ENCODE measurements around the gene SEL1L3. TPM values are rescaled to one million over a fixed set of nuclear protein-coding genes. Genes with fewer than 3 reads are reported as not detected.

SEL1L3 gene
- total RNA-seq, 1 donor from 2014 or later, result 49.2 TPM

DNA sequence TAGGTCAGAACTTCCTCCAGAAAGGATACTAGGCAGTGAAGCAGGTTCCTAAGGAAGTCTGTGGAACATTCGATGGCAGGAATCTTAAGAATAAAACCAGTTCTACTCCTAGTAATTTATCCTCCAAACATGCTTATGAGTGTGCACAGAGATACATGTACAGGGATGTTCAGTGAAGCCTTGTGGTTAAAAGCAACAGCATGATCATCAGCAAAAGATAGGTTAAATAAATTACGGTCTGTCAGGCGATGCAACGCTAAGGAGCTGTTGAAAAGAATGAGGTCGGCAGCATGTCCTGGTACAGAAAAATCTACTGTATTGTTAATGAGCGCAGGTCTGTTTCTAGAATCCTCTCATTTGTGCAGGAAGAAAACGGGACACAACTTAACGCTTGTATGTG, 23.6 kb downstream of the SEL1L3 start:
- H3K27ac Mint-ChIP-seq, result no peak overlapping the region
- H3K4me1 Mint-ChIP-seq (ENCODE audit: low read depth), result peaks cover 30% of the 10 kb centered on the region
- H3K27me3 Mint-ChIP-seq (ENCODE audit: low read depth), result no peaks in the 10 kb centered on the region
- no peak overlapping the region for H3K4me3 Mint-ChIP-seq (ENCODE audit: low read depth)
- peaks cover 45% of the 10 kb centered on the region for H3K36me3 Mint-ChIP-seq (ENCODE audit: low read depth)
- no peak for DNase-seq (ENCODE audit: low spot score)
- no peaks in the 10 kb centered on the region for H3K9me3 Mint-ChIP-seq
- intact Hi-C loops (cut with micrococcal nuclease), result no loop called here

DNA sequence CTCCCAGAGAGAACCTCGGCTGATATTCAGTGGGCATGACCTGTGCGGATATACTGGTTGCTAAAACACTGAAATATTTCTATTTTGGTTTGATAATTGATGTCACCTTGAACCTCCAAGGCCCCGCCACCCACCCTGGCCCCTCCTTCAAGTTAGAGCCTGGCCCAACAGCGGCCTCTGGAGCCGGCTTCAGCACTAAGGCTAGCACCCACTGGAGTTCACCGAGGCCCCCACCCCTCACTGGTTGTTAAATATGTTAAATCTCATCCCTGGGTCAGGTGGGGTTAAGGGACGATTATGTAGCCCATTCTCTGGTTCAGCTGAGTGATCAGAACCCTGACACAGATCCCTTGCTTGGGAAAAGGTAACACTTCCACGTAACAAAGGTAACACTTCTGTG, 24.3 kb downstream of the SEL1L3 start:
- no peaks in the 10 kb centered on the region for H3K27me3 Mint-ChIP-seq (ENCODE audit: low read depth)
- intact Hi-C loops (cut with micrococcal nuclease), result no loop called here
- peaks cover 23% of the 10 kb centered on the region for H3K4me1 Mint-ChIP-seq (ENCODE audit: low read depth)
- no peak overlapping the region for H3K27ac Mint-ChIP-seq
- no peaks in the 10 kb centered on the region for H3K9me3 Mint-ChIP-seq
- H3K36me3 Mint-ChIP-seq (ENCODE audit: low read depth), result peaks cover 42% of the 10 kb centered on the region
- DNase-seq (ENCODE audit: low spot score), result no peak
- H3K4me3 Mint-ChIP-seq (ENCODE audit: low read depth), result no peak overlapping the region

DNA sequence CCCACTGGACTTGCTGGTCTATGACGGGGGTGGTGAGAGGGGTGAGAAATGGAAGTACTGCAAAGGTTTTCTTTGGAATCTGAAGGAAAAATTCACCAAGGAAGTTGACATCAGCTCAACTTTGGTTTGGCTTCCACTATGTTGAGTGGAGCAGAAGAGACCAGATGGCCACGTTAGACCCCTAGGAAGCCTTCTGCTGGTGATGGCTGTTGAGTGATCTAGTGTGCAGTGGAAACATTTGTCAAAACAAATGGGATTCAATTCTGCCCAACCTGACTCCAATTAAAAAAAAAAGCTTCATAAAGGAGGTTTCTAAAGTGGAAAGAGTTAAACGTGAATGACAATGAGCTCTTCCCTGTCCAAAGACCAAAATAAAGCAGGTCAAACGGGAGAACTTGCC, 25.7 kb downstream of the SEL1L3 start:
- DNase-seq (ENCODE audit: low spot score), result no peak
- no peak overlapping the region for H3K27ac Mint-ChIP-seq
- peaks cover 9% of the 10 kb centered on the region for H3K4me1 Mint-ChIP-seq (ENCODE audit: low read depth)
- H3K36me3 Mint-ChIP-seq (ENCODE audit: low read depth), result peaks cover 45% of the 10 kb centered on the region
- no peak overlapping the region for H3K4me3 Mint-ChIP-seq (ENCODE audit: low read depth)
- H3K27me3 Mint-ChIP-seq (ENCODE audit: low read depth), result no peaks in the 10 kb centered on the region
- H3K9me3 Mint-ChIP-seq, result no peaks in the 10 kb centered on the region
- intact Hi-C loops (cut with micrococcal nuclease), result no loop called here

DNA sequence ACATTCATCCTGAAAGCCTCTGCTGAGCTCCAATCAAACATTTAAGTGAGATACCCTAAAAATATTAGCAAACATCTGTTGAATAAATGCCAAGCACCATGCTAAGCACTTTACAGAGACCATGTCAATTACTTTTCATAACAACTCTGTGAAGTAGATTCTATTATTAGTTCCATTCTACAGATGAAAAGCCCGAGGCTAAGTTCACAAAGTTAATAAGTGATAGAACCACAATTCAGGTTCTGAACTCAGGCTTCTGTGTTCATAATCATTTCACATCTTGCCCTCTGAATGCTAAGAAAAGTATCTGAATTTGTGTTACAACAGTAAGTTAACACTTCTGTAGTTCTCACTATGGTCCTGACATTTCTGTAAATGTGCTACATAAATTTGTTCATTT, 27.4 kb downstream of the SEL1L3 start:
- DNase-seq (ENCODE audit: low spot score), result no peak
- H3K36me3 Mint-ChIP-seq (ENCODE audit: low read depth), result peaks cover 54% of the 10 kb centered on the region
- H3K4me1 Mint-ChIP-seq (ENCODE audit: low read depth), result peaks cover 6% of the 10 kb centered on the region
- intact Hi-C loops (cut with micrococcal nuclease), result no loop called here
- H3K4me3 Mint-ChIP-seq (ENCODE audit: low read depth), result no peak overlapping the region
- H3K9me3 Mint-ChIP-seq, result no peaks in the 10 kb centered on the region
- no peaks in the 10 kb centered on the region for H3K27me3 Mint-ChIP-seq (ENCODE audit: low read depth)
- no peak overlapping the region for H3K27ac Mint-ChIP-seq

DNA sequence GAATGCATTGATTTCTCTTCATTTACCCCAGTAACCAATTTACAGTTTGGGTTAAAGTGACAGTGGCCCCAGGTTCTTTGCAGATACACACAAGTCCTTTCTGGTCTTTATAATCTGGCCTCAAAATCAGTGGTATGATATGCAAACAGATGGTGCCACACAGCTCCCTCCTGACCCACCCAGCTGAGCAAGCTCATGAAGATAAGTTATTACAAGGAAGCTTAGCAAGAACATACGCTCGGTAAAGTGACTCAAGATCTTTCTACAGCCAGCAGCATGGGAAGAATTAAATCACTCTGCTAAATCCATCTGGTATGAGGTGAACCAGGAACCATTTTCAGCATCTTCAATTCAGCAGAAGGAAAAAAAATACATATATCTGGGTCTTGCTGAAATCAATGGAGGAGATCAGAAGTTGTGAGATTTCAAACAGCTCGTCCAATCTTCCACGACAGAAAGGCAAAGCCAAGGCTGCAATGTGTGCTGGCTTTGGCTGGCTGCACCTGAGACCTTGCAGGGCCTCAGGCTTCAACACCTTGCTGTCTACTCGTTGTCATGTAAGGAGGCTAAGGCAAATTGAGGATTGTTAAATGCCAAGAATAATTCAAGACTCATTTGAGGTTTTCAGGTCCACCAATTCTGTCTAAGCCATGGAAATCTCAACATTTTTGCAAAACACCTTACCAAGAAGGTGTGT, 28.2 kb downstream of the SEL1L3 start:
- Mint-ChIP-seq H3K4me1 (ENCODE audit: low read depth) (peaks cover 6% of the 10 kb centered on the region), H3K9me3 (no peaks in the 10 kb centered on the region), H3K27me3 (ENCODE audit: low read depth) (no peaks in the 10 kb centered on the region), H3K36me3 (ENCODE audit: low read depth) (peaks cover 63% of the 10 kb centered on the region), H3K4me3 (ENCODE audit: low read depth) (no peak overlapping the region), H3K27ac (no peak overlapping the region)
- intact Hi-C loops (cut with micrococcal nuclease), result no loop called here
- no peak for DNase-seq (ENCODE audit: low spot score)

DNA sequence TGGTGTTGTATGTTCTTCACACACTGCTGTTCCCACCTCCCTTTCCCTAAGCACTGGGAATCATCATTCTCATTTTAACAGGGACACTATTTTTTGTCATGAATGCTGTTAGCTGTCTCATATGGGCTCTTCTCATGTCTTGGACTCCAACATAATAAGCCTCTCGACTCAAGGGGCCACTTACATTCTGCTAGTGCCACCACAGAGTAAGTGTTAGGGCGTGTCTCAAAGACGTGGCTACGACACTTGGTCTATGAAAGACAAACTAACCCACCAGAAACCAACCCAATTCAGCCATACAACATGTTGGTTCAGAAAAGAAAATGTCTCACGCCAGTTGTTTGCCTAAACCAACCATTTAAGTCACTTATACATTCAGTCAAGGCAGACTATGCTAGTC, 32.2 kb downstream of the SEL1L3 start:
- H3K4me3 Mint-ChIP-seq (ENCODE audit: low read depth), result no peak overlapping the region
- no peaks in the 10 kb centered on the region for H3K27me3 Mint-ChIP-seq (ENCODE audit: low read depth)
- H3K36me3 Mint-ChIP-seq (ENCODE audit: low read depth), result peaks cover 54% of the 10 kb centered on the region
- DNase-seq (ENCODE audit: low spot score), result no peak
- H3K4me1 Mint-ChIP-seq (ENCODE audit: low read depth), result peaks cover 4% of the 10 kb centered on the region
- no peak overlapping the region for H3K27ac Mint-ChIP-seq
- no peaks in the 10 kb centered on the region for H3K9me3 Mint-ChIP-seq
- intact Hi-C loops (cut with micrococcal nuclease), result no loop called here

DNA sequence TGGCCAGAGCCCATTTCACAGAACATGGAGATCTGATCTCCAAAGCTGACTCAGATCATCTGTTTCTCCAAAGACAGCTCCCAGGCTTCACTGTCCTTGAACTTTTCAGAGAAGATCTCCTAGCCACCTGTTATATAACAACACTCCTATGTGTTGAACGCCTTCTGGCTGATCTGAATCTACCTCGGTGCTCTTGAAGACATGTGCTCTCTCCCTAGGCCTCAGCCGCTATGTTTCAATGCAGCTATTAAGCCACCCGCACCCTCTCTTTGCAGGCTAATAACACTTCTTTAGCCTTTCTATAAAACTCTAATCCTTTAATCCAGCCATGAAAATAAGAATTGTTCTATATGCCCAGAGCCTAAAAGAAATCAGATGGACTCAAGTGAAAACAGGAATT, 34.9 kb downstream of the SEL1L3 start:
- Mint-ChIP-seq H3K9me3 (no peaks in the 10 kb centered on the region), H3K4me1 (ENCODE audit: low read depth) (no peaks in the 10 kb centered on the region), H3K36me3 (ENCODE audit: low read depth) (peaks cover 36% of the 10 kb centered on the region), H3K27ac (no peak overlapping the region), H3K4me3 (ENCODE audit: low read depth) (no peak overlapping the region), H3K27me3 (ENCODE audit: low read depth) (no peaks in the 10 kb centered on the region)
- DNase-seq (ENCODE audit: low spot score), result no peak
- intact Hi-C loops (cut with micrococcal nuclease), result no loop called here

DNA sequence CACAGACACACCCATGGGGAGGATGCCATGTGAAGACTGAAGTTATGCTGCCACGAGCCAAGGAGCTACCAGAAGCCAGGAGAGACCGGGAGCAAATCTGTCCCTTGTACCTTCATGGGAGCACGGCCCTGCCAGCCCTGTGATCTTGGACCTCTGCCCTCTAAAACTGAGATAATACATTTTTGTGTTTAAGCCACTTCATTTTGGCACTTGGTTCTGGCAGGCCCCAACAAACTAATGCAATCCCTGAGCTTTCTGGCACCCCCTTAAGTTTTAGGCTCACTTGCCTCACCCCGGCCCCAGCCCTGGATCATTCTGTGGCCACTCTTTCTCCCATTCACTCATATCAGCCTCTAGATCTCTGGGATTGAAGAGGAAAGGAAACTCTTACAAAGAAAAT, 35.4 kb downstream of the SEL1L3 start:
- H3K4me3 Mint-ChIP-seq (ENCODE audit: low read depth), result no peak overlapping the region
- no peak for DNase-seq (ENCODE audit: low spot score)
- intact Hi-C loops (cut with micrococcal nuclease), result no loop called here
- no peaks in the 10 kb centered on the region for H3K4me1 Mint-ChIP-seq (ENCODE audit: low read depth)
- H3K27me3 Mint-ChIP-seq (ENCODE audit: low read depth), result no peaks in the 10 kb centered on the region
- H3K9me3 Mint-ChIP-seq, result no peaks in the 10 kb centered on the region
- H3K36me3 Mint-ChIP-seq (ENCODE audit: low read depth), result peaks cover 35% of the 10 kb centered on the region
- no peak overlapping the region for H3K27ac Mint-ChIP-seq

DNA sequence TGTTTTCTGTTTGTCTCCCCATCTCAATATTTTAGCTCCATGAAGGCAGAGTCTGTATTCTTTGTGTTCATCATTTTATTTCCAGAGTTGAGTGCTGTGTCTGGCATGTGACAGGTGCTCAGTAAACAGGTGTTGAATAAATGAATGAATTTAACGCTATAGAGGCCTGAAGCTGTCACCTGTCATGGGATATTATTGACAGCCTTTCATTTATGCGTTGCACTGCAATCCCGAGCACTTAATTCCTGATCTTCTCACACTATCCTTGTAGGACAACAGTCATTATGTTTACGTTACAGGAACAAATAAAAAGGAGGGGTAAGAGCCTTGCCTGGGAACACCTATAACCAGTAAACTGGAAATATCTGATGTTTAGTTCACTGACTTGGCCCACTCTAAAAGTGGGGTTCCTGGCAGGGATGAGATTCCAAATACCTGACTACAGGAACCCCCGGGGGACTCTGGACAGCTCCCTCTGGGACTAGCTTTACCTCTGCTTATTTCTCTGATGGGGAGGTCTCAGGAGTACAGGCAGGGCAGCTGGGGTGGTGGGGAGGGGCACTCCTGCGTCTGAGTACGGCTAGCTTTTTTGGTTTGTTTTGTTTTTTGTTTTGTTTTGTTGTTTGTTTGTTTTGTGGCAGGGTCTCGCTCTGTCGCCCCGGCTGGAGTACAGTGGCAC, 36.6 kb downstream of the SEL1L3 start:
- Mint-ChIP-seq H3K9me3 (no peaks in the 10 kb centered on the region), H3K36me3 (ENCODE audit: low read depth) (peaks cover 36% of the 10 kb centered on the region), H3K4me3 (ENCODE audit: low read depth) (no peak overlapping the region), H3K27ac (no peak overlapping the region), H3K4me1 (ENCODE audit: low read depth) (no peaks in the 10 kb centered on the region), H3K27me3 (ENCODE audit: low read depth) (no peaks in the 10 kb centered on the region)
- no peak for DNase-seq (ENCODE audit: low spot score)
- intact Hi-C loops (cut with micrococcal nuclease), result no loop called here

DNA sequence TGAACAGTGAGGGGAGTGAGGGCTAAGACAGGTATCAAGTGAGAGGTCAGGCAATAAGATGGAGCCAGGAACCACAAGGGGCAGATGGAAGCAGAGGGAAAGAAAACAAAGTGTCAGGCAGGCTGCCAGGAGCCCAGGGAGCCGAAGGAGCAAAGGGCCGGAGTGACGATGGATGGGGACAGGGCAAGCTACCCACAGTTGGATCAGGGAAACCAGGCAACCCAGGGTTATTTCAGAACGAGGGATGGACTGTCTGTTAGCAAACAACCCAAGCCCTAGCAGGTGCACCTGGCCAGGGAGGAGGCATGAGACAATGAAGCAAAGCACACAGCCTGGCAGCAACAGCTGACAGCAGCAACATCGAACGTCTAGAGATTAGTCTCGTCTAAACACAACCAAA, 39.2 kb downstream of the SEL1L3 start:
- no peak for DNase-seq (ENCODE audit: low spot score)
- H3K27me3 Mint-ChIP-seq (ENCODE audit: low read depth), result no peaks in the 10 kb centered on the region
- H3K27ac Mint-ChIP-seq, result no peak overlapping the region
- no peak overlapping the region for H3K4me3 Mint-ChIP-seq (ENCODE audit: low read depth)
- H3K36me3 Mint-ChIP-seq (ENCODE audit: low read depth), result peaks cover 41% of the 10 kb centered on the region
- H3K9me3 Mint-ChIP-seq, result no peaks in the 10 kb centered on the region
- no peaks in the 10 kb centered on the region for H3K4me1 Mint-ChIP-seq (ENCODE audit: low read depth)
- intact Hi-C loops (cut with micrococcal nuclease), result no loop called here

DNA sequence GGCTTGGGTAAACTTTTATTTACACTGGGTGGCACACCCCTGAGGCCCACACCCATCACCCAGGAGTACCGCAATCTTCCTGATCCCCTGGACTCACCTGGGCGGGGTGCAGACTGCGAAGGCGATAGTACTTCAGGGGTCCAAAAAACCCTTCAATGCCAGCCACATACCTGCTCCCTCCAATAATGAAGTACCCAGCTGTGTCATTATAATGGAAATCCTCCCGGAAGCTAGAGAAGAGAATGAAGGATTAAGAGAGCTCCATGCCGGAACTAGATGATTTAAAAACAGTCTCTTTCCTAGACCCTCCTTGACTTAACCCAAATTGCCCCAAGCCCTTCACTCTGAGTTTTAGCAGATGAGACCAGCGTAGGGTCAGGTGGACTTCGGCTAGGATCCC, 40.9 kb downstream of the SEL1L3 start:
- H3K27ac Mint-ChIP-seq, result no peak overlapping the region
- no peak for DNase-seq (ENCODE audit: low spot score)
- H3K27me3 Mint-ChIP-seq (ENCODE audit: low read depth), result no peaks in the 10 kb centered on the region
- intact Hi-C loops (cut with micrococcal nuclease), result no loop called here
- no peaks in the 10 kb centered on the region for H3K9me3 Mint-ChIP-seq
- H3K36me3 Mint-ChIP-seq (ENCODE audit: low read depth), result peaks cover 44% of the 10 kb centered on the region
- H3K4me1 Mint-ChIP-seq (ENCODE audit: low read depth), result no peaks in the 10 kb centered on the region
- H3K4me3 Mint-ChIP-seq (ENCODE audit: low read depth), result no peak overlapping the region

DNA sequence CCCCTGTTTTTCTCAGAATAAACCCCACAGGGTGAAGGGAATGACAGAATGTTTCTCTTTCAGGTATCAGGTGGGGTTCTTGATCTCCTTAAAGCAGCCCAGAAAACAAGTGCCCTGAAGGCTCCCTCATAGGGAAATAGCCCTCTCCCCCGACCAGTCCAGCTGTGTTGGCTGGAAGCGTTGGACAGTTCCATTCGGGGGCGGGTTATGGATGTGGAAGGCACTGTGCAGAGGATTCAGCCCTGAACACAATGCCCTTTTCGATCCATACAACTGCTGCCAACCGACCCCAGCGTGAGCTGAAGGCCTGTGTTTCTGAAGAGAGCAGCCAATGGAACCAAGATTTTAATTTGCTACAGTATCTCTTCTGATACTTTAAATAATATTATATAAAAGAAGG, 41.5 kb downstream of the SEL1L3 start:
- H3K9me3 Mint-ChIP-seq, result no peaks in the 10 kb centered on the region
- H3K27ac Mint-ChIP-seq, result no peak overlapping the region
- DNase-seq (ENCODE audit: low spot score), result no peak
- H3K27me3 Mint-ChIP-seq (ENCODE audit: low read depth), result no peaks in the 10 kb centered on the region
- intact Hi-C loops (cut with micrococcal nuclease), result no loop called here
- H3K36me3 Mint-ChIP-seq (ENCODE audit: low read depth), result peaks cover 50% of the 10 kb centered on the region
- no peak overlapping the region for H3K4me3 Mint-ChIP-seq (ENCODE audit: low read depth)
- no peaks in the 10 kb centered on the region for H3K4me1 Mint-ChIP-seq (ENCODE audit: low read depth)

DNA sequence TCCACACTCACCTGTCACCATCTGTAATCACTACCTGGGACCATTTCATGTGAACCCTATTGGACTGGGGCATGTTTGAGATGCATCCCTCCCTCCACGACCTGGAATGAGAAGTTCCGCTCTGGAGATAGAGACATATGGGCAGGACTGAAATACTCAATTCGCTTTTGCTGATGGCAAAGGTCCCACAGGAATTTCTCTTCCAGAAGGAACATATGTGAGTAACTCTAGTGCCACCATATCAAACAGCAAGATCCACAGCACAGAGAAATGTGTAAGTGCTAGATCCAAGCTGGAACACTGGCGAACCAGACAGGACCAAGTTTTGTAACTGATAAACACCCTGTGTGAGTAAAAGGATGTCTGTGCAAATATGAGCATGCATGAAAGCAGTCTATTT, 43.9 kb downstream of the SEL1L3 start:
- no peak for DNase-seq (ENCODE audit: low spot score)
- intact Hi-C loops (cut with micrococcal nuclease), result no loop called here
- H3K9me3 Mint-ChIP-seq, result no peaks in the 10 kb centered on the region
- no peaks in the 10 kb centered on the region for H3K4me1 Mint-ChIP-seq (ENCODE audit: low read depth)
- no peak overlapping the region for H3K4me3 Mint-ChIP-seq (ENCODE audit: low read depth)
- H3K27me3 Mint-ChIP-seq (ENCODE audit: low read depth), result no peaks in the 10 kb centered on the region
- no peak overlapping the region for H3K27ac Mint-ChIP-seq
- H3K36me3 Mint-ChIP-seq (ENCODE audit: low read depth), result peaks cover 58% of the 10 kb centered on the region

All from activated T-helper 2 cell treated with anti-CD3 and anti-CD28 coated beads, Interferon-gamma antibody, Interleukin-2, Interleukin-4, amounts not matched to agents 10 μg/mL and 5 μg/mL and 100 μg/mL, durations not matched to agents 14 hours and 24 hours and 36 hours (primary cell).